WERI-Rb-1 (cell line): Measurements from ENCODE around the gene SYT17.

Source experiments
- DNase-seq: peaks from one replicate; pipeline ENCODE4 v3.0.0-alpha.2; 2020
- H3K27ac ChIP-seq: fragments of 250-450 bp; sonication (Bioruptor Pico); 2 replicates; pipeline ENCODE4 v1.5.1; 2020; ENCODE audit warnings: mild to moderate bottlenecking, moderate library complexity
- H3K27me3 ChIP-seq: fragments of 250-450 bp; sonication (Bioruptor Pico); 2 replicates; pipeline ENCODE4 v1.5.1; 2021; ENCODE audit warnings: mild to moderate bottlenecking, low read depth, moderate library complexity; ENCODE audit not compliant: insufficient read depth, severe bottlenecking
- H3K36me3 ChIP-seq: fragments of 250-450 bp; sonication (Bioruptor Pico); 2 replicates; pipeline ENCODE4 v1.5.1; 2020; ENCODE audit warnings: mild to moderate bottlenecking, moderate library complexity
- H3K4me3 ChIP-seq: 2 replicates; pipeline ENCODE4 v1.5.1; 2011; ENCODE audit warnings: low read depth, mild to moderate bottlenecking, control low read depth, low read length
- H3K9me3 ChIP-seq: fragments of 250-450 bp; sonication (Bioruptor Pico); 2 replicates; pipeline ENCODE4 v1.5.1; 2021; ENCODE audit warnings: mild to moderate bottlenecking, moderate library complexity; ENCODE audit not compliant: severe bottlenecking
- CTCF ChIP-seq: IDR thresholded peaks from 2 replicates; pipeline ENCODE4 v1.5.1; 2011; ENCODE audit warnings: low read depth, mild to moderate bottlenecking, control low read depth, inconsistent platforms, low read length

The SYT17 gene

DNA sequence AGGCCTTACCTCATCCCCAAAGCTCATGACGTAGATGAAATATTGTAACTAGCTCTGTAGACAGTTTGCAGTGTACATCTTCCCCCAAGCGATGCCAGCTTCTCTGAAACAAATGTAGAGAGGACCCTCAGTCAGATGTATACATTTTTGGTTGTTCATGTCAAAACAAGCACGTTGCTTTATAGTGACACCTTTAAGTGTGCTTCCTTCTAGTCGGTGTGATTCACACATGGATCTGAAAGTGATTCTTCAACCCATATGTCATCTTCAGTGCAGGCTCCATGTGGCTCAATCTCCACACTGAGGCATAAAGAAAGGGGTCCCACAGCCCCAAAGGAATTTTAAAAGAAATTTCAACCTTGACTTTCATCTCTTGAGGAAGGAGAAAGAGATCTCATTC is 86.6 kb downstream of the SYT17 start:
- Histone ChIP-seq H3K27ac (no peak overlapping the region), H3K4me3 (no peak overlapping the region), H3K27me3 (no peaks in the 10 kb centered on the region), H3K9me3 (no peaks in the 10 kb centered on the region), H3K36me3 (no peaks in the 10 kb centered on the region)
- TF ChIP-seq CTCF = no peak
- no peak for DNase-seq

GRCh38 chr16:19264123-19264673 is 96.2 kb downstream of the SYT17 start:
- no peak for TF ChIP-seq CTCF
- no peak overlapping the region for H3K4me3 ChIP-seq
- H3K27me3 ChIP-seq = no peaks in the 10 kb centered on the region
- H3K9me3 ChIP-seq = no peaks in the 10 kb centered on the region
- no peak overlapping the region for H3K27ac ChIP-seq
- DNase-seq = no peak
- no peaks in the 10 kb centered on the region for H3K36me3 ChIP-seq

DNA sequence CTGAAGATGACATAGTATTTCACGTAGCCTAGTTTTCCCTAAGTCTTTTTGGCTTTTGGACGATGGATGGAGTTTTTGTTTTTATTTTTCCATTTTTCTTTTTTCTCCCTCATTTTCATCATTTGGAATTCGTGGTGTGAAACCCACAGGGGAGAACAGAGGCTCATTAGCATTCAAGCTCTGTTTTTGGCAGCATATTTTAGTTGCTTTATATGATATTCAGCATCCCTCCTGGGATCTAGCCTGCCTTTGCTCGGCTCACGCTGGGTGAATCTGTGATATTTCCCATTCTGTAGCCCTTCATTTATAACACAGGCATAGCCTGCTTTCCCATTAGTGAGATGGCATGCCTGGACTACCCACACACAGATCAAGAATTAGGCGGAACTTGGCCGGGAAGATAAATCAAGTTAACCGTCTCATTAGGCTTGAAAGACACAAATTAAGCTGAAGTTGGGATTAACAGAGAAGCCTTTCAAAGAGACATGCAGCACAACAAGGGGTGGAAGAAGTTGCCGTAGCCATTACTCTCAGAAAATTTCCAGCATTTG is 97.4 kb downstream of the SYT17 start:
- Histone ChIP-seq H3K4me3 (no peak overlapping the region), H3K36me3 (no peaks in the 10 kb centered on the region), H3K9me3 (no peaks in the 10 kb centered on the region), H3K27me3 (no peaks in the 10 kb centered on the region), H3K27ac (no peak overlapping the region)
- TF ChIP-seq CTCF = no peak
- DNase-seq = peak; percentile 34

DNA sequence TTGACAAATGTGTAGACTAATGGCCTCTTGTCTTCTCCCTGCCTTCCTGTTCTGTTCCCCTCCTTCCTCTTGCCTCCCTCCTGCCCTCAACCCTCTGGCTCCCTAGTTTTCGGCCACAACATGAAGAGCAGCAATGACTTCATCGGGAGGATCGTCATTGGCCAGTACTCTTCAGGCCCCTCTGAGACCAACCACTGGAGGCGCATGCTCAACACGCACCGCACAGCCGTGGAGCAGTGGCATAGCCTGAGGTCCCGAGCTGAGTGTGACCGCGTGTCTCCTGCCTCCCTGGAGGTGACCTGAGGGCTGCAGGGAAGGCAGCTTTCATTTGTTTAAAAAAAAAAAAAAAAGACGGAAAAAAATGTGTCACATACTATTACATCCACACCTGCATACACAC is 98.7 kb downstream of the SYT17 start:
- TF ChIP-seq CTCF = no peak
- Histone ChIP-seq H3K27me3 (no peaks in the 10 kb centered on the region), H3K9me3 (no peaks in the 10 kb centered on the region), H3K27ac (no peak overlapping the region), H3K4me3 (no peak overlapping the region), H3K36me3 (no peaks in the 10 kb centered on the region)
- no peak for DNase-seq

DNA sequence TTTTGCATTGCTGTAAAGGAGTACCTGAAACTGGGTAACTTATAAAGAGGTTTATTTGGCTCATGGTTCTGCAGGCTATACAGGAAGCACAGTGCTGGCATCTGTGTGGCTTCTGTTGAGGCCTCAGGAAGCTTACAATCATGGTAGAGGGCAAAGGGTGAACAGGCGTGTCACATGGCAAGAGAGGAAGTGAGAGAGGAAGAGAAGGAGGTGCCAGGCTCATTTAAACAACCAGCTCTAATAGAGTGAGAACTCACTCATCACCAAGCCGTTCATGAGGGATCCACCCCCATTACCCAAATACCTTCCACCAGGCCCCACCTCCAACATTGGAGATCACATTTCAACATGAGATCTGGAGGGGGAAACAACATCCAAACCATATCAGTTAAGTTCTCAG is 101.1 kb downstream of the SYT17 start:
- no peak overlapping the region for H3K27ac ChIP-seq
- no peaks in the 10 kb centered on the region for H3K27me3 ChIP-seq
- no peak overlapping the region for H3K4me3 ChIP-seq
- no peak for TF ChIP-seq CTCF
- H3K36me3 ChIP-seq = no peaks in the 10 kb centered on the region
- H3K9me3 ChIP-seq = no peaks in the 10 kb centered on the region
- DNase-seq = no peak
